NCI-H69 (cell line): ENCODE data around the gene DIS3L2.
"Not testable (repeated sequence)": the region's sequence is repeated elsewhere in the genome, so short reads cannot be mapped to it uniquely, and the experiment has no call there.

Source experiments
- DNase-seq: peaks from one replicate; lab custom pipeline; 2025; lab: John Stamatoyannopoulos, UW

The DIS3L2 gene

DNA sequence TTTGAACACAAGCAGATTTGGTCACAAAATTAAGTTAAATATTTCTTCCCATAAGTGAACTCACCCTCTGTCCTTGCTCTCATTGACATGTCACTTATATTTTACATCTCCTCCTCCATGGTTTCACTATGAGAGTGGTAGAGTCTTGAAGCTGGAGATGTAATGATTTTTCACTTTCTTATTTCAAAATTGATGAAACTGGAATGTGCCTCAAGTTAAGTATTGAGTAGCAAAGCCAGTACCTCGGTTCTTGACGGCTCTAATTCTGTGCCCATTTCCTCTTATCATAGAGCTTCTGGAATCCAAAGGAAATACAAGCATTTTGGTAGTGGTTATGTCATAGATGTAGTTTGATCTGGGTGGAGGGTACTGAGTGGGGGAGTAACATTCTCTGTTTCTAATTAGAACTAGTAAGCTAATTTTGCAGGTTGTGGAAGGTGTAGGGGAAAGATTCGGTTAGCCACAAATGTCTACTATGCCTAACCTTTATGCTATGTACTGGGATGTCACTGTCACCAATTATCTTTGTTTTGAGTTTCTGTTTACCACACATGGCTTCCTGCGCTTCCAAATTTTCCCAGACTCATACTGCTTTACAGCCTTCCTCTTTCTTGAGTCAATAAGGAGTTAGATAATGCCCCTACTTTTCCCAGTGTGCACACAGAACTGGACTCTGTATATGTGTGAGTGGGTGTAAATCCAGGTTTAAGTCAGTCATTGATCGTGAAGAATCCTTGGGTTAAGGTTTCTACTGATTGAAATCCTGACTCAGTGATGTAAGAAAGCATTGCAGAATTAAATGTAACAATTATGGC is 96.8 kb downstream of the DIS3L2 start:
- no peak for DNase-seq

DNA sequence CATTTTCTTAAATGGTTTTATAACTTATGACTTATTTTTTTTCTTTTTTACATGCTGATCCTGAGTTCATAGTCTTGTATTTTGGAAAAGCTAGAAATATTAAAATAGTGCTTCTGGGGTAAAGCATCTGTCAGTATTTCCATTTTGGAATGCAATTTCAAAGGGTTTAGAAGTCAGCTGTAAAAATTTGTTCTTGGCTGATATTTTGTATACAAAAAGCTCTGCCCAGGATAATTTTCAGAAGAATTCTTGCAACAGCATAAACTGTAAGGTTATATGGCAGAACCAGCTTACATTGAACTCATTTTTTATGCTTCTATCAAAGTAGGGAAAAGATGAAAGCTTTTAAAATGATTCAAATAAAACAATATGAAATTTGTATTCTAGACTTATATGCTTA is 97.4 kb downstream of the DIS3L2 start:
- no peak for DNase-seq

DNA sequence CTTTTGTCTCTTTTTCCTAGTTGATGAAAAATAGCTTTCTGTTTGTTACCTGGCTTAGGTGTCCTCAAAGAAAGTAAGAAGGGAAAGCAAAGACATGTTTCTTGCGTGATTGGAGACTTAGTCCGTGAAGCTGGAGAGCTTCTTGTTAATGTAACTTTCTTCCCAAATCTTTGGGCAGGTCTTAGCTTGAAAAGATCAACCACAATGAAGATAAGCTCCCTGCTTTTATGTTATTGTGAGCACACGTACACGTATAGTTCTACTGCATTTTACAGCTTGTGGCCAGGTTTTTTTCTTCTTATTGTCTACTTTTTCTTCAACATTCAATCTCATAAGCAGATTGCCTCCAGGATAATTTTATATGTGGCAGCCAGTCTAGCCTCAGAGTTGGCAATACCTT is 99.8 kb downstream of the DIS3L2 start:
- no peak for DNase-seq

DNA sequence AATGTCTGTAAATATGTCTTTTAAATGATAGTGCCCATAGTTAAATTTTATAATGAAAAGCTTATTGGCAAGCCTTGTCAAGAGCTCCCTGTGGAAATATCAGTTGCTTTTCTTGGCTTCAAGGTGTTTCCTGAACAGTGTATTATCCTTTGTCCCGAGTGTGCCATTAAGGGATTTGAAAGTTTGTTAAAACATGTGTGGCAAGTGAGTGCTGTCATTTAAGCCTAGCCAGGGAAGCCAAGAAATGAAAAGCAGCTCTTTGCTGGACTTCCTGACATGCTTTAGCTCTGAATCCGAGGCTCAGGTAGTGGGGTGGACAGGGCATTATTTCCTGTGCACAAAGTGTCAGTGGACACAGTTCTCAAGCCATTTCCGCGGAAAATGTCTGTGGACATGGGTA is 111.5 kb downstream of the DIS3L2 start:
- no peak for DNase-seq

DNA sequence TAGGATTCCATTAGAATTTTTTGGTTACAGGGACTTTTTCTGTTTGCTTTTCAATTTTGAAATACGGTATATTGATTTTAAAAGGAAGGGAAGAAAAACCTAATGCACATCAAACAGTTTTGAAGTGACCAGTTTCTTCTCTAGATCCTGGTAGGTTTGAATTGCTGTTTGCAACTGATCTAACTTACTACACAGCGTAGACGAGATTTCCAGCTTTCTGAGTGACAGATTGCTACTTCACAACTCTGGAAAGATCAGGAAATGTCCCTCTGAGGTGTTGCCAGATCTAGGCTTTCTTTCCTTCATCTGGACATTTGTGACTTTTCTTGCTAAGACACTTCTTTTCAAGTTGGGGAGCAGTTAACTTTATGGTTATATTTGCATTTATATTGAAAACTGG is 112.2 kb downstream of the DIS3L2 start:
- DNase-seq, result no peak

DNA sequence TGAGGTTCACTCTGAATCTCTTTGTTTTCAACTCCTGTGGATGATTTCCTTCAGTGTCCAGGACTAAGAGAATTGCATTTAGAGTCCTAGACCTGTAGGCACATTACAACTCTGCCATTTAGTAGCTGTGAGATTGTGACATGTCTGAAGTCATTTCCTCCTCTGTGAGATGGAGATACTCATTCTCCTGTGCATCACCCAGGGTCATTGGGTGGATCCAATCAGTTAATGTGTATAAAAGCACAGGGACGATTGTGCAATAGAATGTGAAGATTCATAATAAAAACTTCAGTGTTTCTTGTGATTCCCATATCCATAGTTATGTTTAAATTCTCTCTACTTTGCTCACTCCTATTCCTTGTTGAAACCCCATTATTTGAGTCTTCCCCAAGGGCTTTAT is 113.6 kb downstream of the DIS3L2 start:
- no peak for DNase-seq

DNA sequence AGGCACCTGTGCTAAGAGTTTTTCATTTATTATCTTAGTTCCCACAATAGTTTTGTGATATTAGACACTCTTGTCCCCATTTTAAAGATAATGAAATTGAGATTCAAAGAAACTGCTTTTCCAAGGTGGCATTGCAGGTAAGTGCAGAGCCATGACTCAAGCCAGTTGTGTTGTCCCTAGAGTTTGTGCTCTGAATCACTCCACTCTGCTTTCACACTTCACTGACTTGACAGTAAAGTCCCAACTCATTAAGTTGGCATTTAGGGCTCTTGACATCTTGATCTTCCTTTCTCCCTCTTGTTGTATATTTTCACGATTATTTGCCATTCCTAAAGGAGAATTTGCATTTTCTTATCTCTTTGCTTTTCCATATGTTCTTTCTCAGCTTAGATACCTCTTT is 114.3 kb downstream of the DIS3L2 start:
- no peak for DNase-seq

DNA sequence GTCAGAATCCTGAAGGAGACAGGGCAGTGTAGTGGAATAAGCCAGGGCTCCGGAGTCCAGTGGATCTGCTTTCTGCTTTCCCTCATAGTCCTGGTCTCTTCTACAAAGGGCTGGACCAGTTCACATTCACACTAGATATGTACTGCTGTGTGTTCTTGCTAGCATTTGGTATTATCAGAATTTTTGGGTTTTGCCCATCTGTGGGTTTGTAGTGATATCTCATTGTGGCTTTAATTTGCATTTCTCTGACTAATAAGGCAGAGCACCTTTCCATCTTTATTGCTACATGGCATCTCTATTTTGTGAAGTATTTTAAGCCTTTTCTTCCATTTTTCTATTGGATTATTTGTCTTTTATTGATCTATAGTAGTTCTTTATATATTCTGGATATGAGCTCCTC is 114.8 kb downstream of the DIS3L2 start:
- no peak for DNase-seq

DNA sequence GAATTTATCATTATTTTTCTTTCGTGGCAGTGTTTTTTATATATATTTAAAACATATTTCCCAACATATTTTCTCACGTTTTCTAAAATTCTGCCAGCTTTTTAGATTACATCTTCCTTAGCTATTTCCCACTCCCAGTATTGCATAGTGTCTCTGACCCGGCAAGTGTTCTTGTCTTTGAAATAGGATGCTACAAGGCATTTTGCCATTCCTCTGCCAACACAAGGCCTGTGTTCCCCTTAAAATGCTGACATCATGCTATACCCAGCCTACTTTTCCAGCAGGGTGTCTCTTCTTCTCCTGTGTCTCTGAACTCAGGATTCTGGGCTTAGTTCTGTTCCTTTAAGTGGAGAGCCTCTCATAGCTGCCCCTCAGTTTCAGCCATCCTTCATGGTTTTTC is 115.2 kb downstream of the DIS3L2 start:
- DNase-seq, result no peak

DNA sequence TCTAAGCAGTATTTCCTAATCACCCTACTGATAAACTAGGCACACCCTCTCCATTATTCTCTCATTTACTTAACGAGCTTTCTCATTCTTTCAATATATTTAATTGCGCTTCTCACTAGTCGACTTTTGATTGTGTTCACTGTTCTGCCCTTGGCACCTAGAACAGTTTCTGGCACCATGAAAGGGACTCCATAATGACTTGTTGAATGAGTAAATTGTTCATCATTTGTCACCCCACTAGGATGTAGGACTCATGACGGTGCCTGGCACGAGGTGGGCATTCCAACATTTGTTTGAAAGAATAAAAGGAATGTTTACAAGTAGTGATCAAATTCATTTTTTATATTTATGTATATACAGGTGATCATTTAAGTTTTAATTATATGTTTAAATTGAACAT is 123.7 kb downstream of the DIS3L2 start:
- DNase-seq, result peak; percentile 88

DNA sequence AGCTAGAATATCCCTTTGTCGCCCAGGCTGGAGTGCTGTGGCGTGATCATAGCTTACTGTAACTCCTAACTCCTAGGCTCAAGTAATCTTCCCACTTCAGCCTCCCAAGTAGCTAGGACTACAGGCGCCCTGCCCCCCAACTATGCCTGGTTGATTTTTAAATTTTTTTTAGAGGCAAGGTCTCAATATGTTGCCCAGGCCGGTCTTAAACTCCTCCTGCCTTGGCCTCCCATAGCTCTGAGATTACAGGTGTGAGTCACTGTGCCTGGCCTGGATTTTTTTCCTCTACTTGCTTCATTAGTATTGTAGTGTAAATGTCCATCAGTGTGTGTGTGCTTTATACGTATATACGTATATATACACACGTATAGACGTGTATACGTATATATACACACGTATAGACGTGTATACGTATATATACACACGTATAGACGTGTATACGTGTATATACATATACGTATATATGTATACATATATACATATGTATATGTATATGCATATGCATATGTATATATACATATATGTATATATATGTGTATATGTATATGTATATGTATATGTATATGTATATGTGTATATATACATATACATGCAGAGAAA is 124.4 kb downstream of the DIS3L2 start:
- peak; percentile 7 for DNase-seq

DNA sequence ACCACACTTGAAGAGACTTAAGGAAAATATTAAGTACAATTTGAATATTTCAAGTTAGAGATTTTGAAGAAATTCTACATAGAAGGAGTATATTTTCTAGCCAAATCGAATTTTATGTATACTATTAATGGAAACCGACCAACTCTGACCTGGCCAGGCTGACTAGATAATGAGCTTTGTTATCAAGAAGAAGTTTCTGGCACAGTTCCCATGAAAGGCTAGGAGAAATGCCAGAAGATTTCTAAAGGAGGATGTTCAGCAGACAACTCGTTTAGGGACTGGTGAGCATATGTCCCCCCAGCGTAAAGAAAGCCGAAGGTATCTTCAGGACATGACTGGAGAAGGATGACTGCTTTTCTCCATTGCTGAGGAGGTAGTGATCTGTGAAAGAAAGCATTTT is 127.3 kb downstream of the DIS3L2 start:
- DNase-seq, result no peak

DNA sequence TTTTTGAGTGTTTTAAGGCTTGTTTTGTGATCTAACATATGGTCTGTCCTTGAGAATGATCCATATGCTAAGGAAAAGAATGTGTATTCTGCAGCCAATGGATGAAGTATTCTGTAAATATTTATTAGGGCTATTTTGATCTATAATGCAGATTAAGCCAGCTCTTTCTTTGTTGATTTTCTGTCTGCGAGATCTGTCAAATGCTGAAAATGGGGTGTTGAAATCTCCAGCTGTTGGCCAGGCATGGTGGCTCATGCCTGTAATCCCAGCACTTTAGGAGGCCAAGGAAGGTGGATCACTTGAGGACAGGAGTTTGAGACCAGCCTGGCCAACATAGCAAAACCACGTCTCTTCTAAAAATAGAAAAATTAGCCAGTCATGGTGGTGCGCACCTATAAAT is 132.7 kb downstream of the DIS3L2 start:
- DNase-seq, result no peak

DNA sequence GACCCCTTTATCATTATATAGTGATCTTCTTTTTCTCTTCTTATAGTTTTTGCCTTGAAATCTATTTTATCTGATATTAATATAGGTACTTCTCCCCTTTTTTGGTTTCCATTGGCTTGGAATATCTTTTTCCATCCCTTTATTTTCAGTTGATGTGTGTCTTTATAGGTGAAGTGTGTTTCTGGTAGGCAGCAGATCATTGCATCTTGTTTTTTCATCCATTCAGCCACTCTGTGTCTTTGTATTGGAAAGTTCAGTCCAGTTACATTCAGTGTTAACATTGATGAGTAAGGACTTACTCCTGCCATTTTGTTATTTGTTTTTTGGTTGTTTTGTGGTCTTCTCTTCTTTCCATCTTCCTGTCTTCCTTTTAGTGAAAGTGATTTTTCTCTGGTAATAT is 133.4 kb downstream of the DIS3L2 start:
- DNase-seq, result no peak

DNA sequence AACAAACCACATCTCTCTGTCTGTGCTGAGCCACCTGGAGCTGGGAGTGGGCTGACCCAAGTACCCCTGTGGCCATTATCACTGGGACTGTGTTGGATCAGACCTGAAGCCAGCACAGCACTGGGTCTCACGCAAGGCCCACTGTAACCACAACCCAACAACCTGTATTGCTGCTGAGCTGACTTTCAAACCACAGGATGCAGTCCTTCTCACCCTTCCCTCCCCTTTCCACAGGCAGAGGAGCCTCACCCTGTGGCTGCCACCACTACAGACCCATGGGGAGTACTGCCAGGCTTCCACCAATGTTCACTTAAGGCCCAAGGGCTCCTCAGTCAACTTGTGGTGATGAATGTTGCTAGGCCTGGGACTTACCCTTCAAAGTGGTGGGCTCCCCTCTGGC is 135.7 kb downstream of the DIS3L2 start:
- no peak for DNase-seq

DNA sequence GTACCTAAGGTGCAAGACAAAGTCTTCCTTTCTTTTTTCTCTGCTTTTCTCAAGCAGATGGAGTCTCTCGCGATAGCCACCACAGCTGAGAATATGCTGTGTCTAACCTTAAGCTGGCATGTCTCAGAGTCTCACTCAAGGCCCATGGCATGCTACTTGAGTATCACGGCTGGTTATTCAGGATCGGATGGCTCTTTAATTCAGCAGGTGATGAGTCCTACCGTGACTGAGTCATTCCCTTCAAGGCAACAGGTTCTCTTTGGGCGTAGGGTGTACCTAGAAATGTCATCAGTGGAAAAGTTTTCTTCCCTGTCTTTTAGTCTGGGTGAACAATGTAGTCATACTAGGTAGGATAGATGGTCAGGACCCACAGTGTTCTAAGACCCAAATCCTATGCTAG is 136.2 kb downstream of the DIS3L2 start:
- no peak for DNase-seq

DNA sequence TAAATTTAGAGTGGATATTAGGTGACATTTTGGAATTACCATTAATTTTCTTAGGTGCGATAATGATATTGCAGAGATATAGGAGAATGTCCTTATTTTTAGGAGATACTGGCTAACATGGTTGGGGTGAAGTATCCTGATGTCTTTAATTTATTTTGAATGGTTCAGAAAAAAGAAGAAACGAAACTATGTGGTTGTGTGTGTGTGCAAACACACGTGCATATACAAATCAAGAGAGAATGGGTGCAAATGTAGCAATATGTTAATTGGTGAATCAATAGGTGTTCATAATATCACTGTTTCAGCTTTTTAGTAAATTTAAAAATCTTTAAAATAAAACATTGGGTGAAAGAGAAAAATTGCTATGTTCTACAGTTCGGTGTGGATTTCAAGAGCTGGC is 140.9 kb downstream of the DIS3L2 start:
- no peak for DNase-seq

DNA sequence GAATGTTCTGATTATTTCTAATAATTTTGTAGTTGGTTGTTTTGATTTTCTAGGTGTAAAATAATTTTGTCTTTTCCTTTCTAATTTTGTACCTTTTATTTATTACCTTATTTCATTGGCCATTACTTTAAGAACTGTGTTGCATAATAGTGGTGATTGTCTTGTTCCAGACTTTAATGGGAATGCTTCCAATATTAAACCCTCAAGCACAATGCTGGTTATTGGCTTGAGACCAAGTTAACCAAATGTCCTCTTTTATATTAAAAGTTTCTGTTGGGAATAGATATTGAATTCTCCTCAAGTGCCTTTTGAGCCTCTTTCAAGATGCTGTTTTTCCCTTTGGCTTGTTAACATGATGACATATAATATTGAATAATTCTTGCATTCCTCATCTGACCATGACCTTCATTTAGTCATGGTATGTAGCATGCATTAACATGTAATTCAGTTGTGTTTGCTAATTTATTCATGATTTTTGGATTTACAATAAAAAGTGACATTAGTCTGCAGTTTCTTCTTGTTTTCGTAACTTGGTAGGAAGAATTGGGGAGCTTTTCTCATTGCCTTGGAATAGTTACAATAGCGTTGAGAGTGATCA is 141.7 kb downstream of the DIS3L2 start:
- no peak for DNase-seq

DNA sequence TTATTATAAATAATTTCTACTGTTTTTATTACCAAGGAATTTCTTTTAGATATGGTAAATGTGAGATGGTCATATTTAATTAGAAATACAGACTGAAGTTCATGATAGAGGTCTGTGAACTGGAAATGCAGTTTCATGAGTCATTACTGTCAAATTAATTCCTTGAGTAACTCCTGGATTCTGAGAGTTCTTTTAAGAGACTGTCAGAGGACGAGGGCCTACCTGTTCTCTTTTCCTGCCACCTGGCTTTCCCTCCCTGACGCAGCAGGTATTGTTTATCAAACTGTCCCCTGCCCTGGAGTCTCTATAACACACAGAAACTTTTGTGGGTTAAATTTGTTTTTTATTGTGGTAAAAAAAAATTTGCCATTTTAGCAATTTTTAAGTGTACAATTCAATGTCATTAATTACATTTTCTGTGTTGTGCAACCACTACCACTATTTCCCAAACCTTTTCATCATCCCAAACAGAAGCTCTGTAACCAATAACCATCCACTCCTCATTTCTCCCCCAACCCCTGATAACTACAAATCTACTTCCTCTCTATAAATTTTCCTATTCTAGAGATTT is 142.6 kb downstream of the DIS3L2 start:
- no peak for DNase-seq

DNA sequence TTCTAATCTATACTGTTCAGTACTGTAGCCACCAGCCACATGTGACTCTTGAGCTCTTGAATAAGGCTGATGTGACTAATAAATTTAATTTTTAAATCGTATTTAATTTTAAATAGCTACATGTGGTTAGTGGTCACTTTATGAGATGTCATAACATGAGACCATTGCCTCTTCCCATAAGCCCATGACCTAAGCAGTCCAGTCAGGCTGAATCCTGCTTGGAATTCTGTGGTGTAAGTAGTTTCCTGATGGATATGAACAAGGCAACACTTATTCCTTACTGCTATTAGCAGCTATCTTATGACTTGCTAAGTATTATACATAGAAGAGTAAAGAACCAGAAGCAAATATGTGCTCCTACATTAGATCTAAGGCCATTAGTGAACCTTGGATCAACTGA is 150.0 kb downstream of the DIS3L2 start:
- DNase-seq, result no peak

DNA sequence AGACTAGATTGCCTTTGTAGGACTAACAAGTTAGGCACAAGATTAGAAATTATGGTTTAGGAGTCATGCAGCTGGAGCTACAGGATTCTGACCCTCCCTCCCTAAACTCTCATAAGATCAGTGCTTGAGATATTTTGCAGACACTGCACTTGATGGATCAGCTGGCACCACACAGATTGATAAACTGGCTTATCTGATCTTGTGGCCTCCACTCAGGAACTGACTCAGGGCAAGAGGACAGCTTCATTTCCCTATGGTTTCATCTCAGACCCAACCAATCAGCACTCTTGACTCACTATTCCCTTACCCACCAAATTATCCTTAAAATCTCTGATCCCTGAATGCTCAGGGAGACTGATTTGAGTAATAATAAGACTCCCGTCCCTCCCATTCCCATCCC is 152.3 kb downstream of the DIS3L2 start:
- no peak for DNase-seq

DNA sequence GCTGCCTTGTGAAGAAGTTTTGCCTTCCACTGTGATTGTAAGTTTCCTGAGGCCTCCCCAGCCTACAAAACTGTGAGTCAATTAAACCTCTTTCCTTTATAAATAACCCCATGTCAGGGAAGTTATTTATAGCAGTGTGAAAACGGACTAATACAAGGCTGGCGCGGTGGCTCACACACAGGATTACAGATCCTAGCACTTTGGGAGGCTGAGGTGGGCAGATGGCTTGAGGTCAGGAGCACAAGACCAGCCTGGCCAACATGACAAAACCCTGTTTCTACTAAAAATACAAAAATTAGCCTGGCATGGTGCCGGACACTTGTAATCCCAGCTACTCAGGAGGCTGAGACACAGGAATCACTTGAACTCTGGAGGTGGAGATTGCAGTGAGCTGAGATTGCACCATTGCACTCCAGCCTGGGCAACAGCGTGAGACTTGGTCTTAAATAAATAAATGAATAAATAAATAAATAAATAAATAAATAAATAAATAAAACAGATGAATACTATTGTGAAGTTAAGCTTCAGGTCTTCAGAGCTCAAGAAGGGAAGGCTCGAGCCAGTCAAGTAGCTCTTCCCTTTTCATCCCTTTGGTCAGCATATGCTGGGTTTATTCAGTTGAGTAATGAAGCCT is 154.3 kb downstream of the DIS3L2 start:
- not testable (repeated sequence) for DNase-seq

DNA sequence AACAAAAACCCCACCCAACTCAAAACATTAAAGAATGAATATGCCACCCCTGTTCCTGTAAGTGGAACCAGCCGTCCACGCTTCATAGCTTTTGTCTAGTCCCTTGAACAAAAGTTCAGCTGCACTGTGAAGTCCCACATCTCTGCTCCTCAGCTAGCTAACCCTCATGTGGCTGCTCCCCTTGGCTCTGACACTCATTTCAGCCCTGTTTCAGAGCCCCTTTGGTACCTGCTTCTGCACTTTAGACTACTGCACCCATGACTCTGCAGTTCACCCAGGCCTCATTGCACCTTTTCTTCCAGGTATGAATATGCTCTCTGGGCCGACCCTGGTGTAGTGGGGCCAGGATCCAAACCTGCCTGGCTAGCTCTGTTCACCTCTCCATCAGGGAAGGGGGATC is 155.3 kb downstream of the DIS3L2 start:
- DNase-seq, result no peak
